Calu3 (cell line): ENCODE measurements around the gene FAM149B1. TPM values are rescaled to one million over a fixed set of nuclear protein-coding genes. Genes with fewer than 3 reads are reported as not detected.

ENCODE experiments used
- BruUV-seq: library from RNA; stranded (reverse); fragments of 400-500 nt; replicated peaks from 2 replicates; lab custom pipeline; 2021; lab: Mats Ljungman, UMichigan
- CTCF ChIA-PET: fragments of 300-600 bp; sonication (Branson Sonifier 250); formaldehyde crosslinking; loops from one replicate; lab custom pipeline; 2022; ENCODE audit warnings: antibody characterized with exemption; lab: Charles Lee
- DNase-seq: peaks from one replicate; pipeline ENCODE4 v3.0.0; 2022
- H3K27ac Mint-ChIP-seq: one replicate; pipeline ENCODE4 v1.8.0; 2022; ENCODE audit warnings: mixed read lengths; ENCODE audit not compliant: unreplicated experiment
- H3K27me3 Mint-ChIP-seq: one replicate; pipeline ENCODE4 v1.8.0; 2022; ENCODE audit warnings: mixed read lengths; ENCODE audit not compliant: unreplicated experiment
- H3K36me3 Mint-ChIP-seq: one replicate; pipeline ENCODE4 v1.8.0; 2022; ENCODE audit warnings: mild to moderate bottlenecking, moderate library complexity, mixed read lengths; ENCODE audit not compliant: insufficient read depth, unreplicated experiment
- H3K4me1 Mint-ChIP-seq: one replicate; pipeline ENCODE4 v1.8.0; 2022; ENCODE audit warnings: mild to moderate bottlenecking, low read depth, mixed read lengths; ENCODE audit not compliant: unreplicated experiment
- H3K4me3 Mint-ChIP-seq: one replicate; pipeline ENCODE4 v1.8.0; 2022; ENCODE audit warnings: mild to moderate bottlenecking, low read depth, moderate library complexity, mixed read lengths; ENCODE audit not compliant: unreplicated experiment
- H3K9me3 Mint-ChIP-seq: one replicate; pipeline ENCODE4 v1.8.0; 2022; ENCODE audit warnings: low read depth, mixed read lengths; ENCODE audit not compliant: unreplicated experiment
- CTCF ChIP-seq: fragments of 200-600 bp; IDR thresholded peaks from one replicate; pipeline ENCODE4 v1.8.0; 2022; ENCODE audit warnings: antibody characterized with exemption; ENCODE audit not compliant: unreplicated experiment
- intact Hi-C: fragments of 100-400 bp; cut with micrococcal nuclease; formaldehyde crosslinking; loops from one replicate; pipeline ENCODE4 v1.10.0; 2022; ENCODE audit not compliant: unreplicated experiment
- total RNA-seq: library from RNA; stranded (reverse); gene quantifications from 2 replicates; pipeline ENCODE4 v1.2.3, GENCODE V29; 2022

FAM149B1 gene
- total RNA-seq, 1 experiment from 2014 or later = 31.5 TPM

- CTCF ChIA-PET = no interaction called here
- intact Hi-C loops = no loop called here
- Mint-ChIP-seq H3K36me3 (peaks cover 12% of the 10 kb centered on the region), H3K27me3 (no peaks in the 10 kb centered on the region), H3K27ac (no peak overlapping the region), H3K4me3 (no peak overlapping the region), H3K4me1 (no peaks in the 10 kb centered on the region), H3K9me3 (no peaks in the 10 kb centered on the region)
- no peak for DNase-seq
- no TSS peak for BruUV-seq
- TF ChIP-seq CTCF = no peak
These were observed 4.9 kb downstream of the FAM149B1 start for GRCh38 chr10:73172867-73173266.

DNA sequence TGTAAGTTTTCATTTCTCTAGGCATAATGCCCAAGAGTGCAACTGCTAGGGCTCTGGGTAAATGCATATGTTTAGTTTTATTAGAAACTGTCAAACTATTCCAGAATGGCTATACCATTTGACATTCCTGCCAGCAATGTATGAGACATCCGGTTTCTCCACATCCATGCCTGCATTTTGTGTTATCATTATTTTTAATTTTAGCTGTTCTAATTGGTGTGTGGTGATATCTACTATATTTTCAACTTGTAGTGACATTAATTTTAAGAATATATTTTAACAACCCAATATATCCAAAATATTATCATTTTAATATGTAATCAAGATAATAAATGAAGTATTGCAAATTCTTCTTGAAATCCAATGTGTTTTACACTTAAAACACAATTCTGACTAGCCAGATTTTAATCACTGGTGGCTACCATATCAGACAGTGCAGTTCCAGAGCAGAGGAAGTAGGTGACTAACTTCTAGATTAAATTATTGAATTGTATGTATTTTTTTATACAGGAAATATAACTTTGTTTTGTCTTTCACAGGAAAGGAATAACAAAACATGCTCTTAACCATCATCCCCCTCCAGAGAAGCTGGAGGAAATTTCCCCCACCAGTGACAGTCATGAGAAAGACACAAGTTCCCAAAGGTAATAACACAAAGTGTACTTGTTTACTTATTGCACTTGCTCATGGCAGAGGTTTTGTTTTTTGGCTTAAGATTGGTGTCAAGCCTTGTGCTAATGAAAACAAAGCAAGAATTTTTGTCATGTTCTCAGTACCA is 6.4 kb downstream of the FAM149B1 start:
- no TSS peak for BruUV-seq
- Mint-ChIP-seq H3K9me3 (no peaks in the 10 kb centered on the region), H3K4me1 (no peaks in the 10 kb centered on the region), H3K27ac (no peak overlapping the region), H3K4me3 (no peak overlapping the region), H3K27me3 (no peaks in the 10 kb centered on the region), H3K36me3 (no peaks in the 10 kb centered on the region)
- no peak for TF ChIP-seq CTCF
- intact Hi-C loops = no loop called here
- CTCF ChIA-PET = no interaction called here
- DNase-seq = no peak

DNA sequence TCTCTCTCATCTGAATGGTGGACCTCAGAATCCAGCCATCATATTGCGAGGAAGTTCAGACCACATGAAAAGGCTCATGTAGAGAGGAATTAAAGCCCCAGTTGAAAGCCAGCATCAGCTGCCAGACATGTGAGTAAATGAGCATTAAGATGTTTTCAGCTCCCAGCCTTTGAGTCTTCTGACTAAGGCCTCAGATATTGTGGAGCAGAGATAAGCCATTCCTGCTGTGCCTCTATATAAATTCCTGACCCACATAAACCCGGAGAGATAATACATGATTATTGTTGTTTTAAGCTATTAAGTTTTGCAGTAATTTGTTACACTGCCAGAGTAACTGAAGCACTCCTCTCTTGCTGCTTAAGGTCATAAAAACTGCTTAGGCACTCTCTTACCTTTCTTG is 14.6 kb downstream of the FAM149B1 start:
- no peak overlapping the region for H3K27ac Mint-ChIP-seq
- BruUV-seq = no TSS peak
- no peak for DNase-seq
- TF ChIP-seq CTCF = no peak
- no peaks in the 10 kb centered on the region for H3K4me1 Mint-ChIP-seq
- no peaks in the 10 kb centered on the region for H3K27me3 Mint-ChIP-seq
- no peak overlapping the region for H3K4me3 Mint-ChIP-seq
- CTCF ChIA-PET = interaction anchor here (0.7 kb wide), 1 partner anchor 188 kb away, joined by 4 read pairs; no protein-coding TSS in a partner anchor
- no peaks in the 10 kb centered on the region for H3K9me3 Mint-ChIP-seq
- intact Hi-C loops = no loop called here
- H3K36me3 Mint-ChIP-seq = peaks cover 5% of the 10 kb centered on the region

- CTCF ChIA-PET = no interaction called here
- no peaks in the 10 kb centered on the region for H3K27me3 Mint-ChIP-seq
- H3K27ac Mint-ChIP-seq = no peak overlapping the region
- intact Hi-C loops = no loop called here
- no peak for DNase-seq
- no peak for TF ChIP-seq CTCF
- peaks cover 5% of the 10 kb centered on the region for H3K36me3 Mint-ChIP-seq
- H3K9me3 Mint-ChIP-seq = no peaks in the 10 kb centered on the region
- BruUV-seq = no TSS peak
- H3K4me1 Mint-ChIP-seq = no peaks in the 10 kb centered on the region
- H3K4me3 Mint-ChIP-seq = no peak overlapping the region
These were observed 15.9 kb downstream of the FAM149B1 start for GRCh38 chr10:73183667-73184281.
